ENCODE data around the gene CASP8.

Gene CASP8

DNA sequence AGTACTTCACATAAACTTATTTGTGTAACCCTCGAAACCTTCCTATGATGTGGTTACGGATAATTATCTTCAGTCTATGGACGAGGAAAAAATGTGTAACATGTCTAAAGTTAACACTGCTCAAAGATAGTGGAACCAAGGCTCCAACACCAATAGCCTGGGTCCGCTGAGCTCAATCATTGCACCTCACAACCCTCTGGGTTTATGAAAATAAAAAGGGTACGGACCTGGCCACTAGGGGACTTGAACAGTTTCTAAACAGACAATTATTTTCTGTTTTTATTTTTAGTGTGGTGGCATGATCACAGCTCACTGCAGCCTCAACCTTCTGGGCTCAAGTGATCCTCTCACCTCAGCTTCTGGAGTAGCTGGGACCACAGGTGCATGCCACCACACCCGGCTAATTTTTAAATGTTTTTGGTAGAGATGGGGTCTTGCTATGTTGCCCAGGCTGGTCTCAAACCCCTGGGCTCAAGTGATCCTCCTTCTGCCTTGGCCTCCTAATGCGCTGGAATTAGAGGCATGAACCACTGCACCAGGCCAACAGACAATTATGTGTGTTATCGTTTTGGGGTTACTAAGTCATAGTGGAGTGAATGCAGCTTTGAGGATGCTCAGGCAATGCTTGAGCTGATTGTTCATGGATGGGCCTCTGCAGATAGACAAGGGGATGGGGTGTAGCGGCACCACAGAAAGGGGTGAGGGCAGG lies 10.1 kb downstream of the CASP8 start:
- ATAC-seq: no peak
- TF ChIP-seq TCF4 (CRISPR knock-in tag; IDR thresholded peaks at IDR 0.05; ENCODE audit: borderline replicate concordance) (no peak), SNAI2 (CRISPR knock-in tag; IDR thresholded peaks at IDR 0.05) (no peak), CSDC2 (CRISPR knock-in tag; IDR thresholded peaks at IDR 0.05) (no peak), OSR1 (CRISPR knock-in tag; IDR thresholded peaks at IDR 0.05) (no peak), ISL1 (CRISPR knock-in tag; IDR thresholded peaks at IDR 0.05) (no peak), ZNF8 (CRISPR knock-in tag; IDR thresholded peaks at IDR 0.05) (no peak), PATZ1 (CRISPR knock-in tag; IDR thresholded peaks at IDR 0.05; ENCODE audit: borderline replicate concordance) (no peak), GLIS3 (CRISPR knock-in tag; IDR thresholded peaks at IDR 0.05) (no peak), ZNF70 (CRISPR knock-in tag; IDR thresholded peaks at IDR 0.05) (no peak)
- TF ChIP-seq, protein P1, sequence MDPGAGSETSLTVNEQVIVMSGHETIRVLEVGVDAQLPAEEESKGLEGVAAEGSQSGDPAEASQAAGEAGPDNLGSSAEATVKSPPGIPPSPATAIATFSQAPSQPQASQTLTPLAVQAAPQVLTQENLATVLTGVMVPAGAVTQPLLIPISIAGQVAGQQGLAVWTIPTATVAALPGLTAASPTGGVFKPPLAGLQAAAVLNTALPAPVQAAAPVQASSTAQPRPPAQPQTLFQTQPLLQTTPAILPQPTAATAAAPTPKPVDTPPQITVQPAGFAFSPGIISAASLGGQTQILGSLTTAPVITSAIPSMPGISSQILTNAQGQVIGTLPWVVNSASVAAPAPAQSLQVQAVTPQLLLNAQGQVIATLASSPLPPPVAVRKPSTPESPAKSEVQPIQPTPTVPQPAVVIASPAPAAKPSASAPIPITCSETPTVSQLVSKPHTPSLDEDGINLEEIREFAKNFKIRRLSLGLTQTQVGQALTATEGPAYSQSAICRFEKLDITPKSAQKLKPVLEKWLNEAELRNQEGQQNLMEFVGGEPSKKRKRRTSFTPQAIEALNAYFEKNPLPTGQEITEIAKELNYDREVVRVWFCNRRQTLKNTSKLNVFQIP (CRISPR knock-in tag; IDR thresholded peaks at IDR 0.05; ENCODE audit: borderline replicate concordance, low read depth): no peak

DNA sequence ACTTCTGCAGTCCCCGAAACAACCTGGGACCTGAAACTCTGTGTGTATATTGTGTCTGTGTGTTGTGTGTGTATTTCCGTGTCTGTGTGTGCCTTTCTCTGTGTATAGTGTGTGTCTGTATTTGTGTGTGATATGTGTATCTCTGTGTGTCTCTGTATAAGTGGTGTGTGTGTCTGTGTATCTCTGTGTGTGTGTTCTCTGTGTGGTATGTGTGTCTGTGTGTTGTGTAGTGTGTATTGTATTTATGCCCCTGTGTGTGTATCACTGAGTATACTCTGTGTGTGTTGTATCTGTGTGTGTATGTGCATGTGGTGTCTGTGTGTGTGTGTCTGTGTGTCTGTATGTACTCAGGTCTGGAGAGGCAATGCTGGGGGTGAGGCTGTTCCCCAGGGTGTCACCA lies 11.6 kb downstream of the CASP8 start:
- ATAC-seq: no peak
- TF ChIP-seq CSRNP3 (CRISPR knock-in tag; IDR thresholded peaks at IDR 0.05) (no peak), ZFP30 (CRISPR knock-in tag; IDR thresholded peaks at IDR 0.05) (no peak), BACH2 (CRISPR knock-in tag; IDR thresholded peaks at IDR 0.05; ENCODE audit: borderline replicate concordance) (no peak), PATZ1 (CRISPR knock-in tag; IDR thresholded peaks at IDR 0.05; ENCODE audit: borderline replicate concordance) (no peak), PPARA (CRISPR knock-in tag; IDR thresholded peaks at IDR 0.05; ENCODE audit: borderline replicate concordance) (no peak), ZFP3 (CRISPR knock-in tag; IDR thresholded peaks at IDR 0.05) (no peak), RARB (CRISPR knock-in tag; IDR thresholded peaks at IDR 0.05) (no peak), TCF4 (CRISPR knock-in tag; IDR thresholded peaks at IDR 0.05; ENCODE audit: borderline replicate concordance) (no peak), GLIS3 (CRISPR knock-in tag; IDR thresholded peaks at IDR 0.05) (no peak)

DNA sequence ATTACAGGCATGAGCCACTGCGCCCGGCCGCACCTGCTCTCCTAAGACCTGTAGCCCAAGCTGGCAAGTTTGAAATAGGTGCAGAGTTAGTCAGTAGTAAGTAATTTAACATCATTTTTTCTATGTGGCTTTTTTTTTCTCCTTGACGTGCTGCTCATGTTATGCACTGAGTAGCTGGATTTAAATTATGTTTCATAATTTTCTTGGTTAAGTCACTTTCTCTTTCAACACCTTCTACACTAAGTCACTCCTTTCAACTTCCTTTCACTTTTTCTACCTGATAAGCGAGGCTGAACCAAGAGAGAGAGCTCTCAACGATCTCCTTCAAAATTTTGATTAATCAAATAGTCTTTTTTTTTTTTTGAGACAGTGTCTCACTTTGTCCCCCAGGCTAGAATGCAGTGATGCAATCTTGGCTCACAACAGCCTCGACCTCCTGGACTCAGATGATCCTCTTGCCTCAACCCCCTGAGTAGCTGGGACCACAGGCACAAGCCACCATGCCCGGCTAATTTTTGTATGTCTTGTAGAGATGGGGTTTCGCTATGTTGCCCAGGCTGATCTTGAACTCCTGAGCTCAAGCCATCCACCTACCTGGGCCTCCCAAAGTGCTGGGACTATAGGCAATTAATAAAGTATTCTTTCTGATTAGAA lies 13.1 kb downstream of the CASP8 start:
- TF ChIP-seq, protein P1 (CRISPR knock-in tag; IDR thresholded peaks at IDR 0.05; ENCODE audit: borderline replicate concordance, low read depth): no peak
- no peak for TF ChIP-seq CSDC2 (CRISPR knock-in tag; IDR thresholded peaks at IDR 0.05)
- TF ChIP-seq OSR1 (CRISPR knock-in tag; IDR thresholded peaks at IDR 0.05): no peak
- TF ChIP-seq TCF4 (CRISPR knock-in tag; IDR thresholded peaks at IDR 0.05; ENCODE audit: borderline replicate concordance): no peak
- no peak for TF ChIP-seq PATZ1 (CRISPR knock-in tag; IDR thresholded peaks at IDR 0.05; ENCODE audit: borderline replicate concordance)
- no peak for TF ChIP-seq ESRRG (CRISPR knock-in tag; IDR thresholded peaks at IDR 0.05)
- no peak for TF ChIP-seq ISL1 (CRISPR knock-in tag; IDR thresholded peaks at IDR 0.05)
- TF ChIP-seq ZNF565 (CRISPR knock-in tag; conservative IDR thresholded peaks at IDR 0.05; ENCODE audit: low read depth): no peak
- TF ChIP-seq ZFP3 (CRISPR knock-in tag; IDR thresholded peaks at IDR 0.05): no peak
- no peak for TF ChIP-seq ZC3H10 (CRISPR knock-in tag; IDR thresholded peaks at IDR 0.05)
- TF ChIP-seq GLIS3 (CRISPR knock-in tag; IDR thresholded peaks at IDR 0.05): no peak
- ATAC-seq: no peak
